ENCODE data around the gene TRIL.

The TRIL gene

DNA sequence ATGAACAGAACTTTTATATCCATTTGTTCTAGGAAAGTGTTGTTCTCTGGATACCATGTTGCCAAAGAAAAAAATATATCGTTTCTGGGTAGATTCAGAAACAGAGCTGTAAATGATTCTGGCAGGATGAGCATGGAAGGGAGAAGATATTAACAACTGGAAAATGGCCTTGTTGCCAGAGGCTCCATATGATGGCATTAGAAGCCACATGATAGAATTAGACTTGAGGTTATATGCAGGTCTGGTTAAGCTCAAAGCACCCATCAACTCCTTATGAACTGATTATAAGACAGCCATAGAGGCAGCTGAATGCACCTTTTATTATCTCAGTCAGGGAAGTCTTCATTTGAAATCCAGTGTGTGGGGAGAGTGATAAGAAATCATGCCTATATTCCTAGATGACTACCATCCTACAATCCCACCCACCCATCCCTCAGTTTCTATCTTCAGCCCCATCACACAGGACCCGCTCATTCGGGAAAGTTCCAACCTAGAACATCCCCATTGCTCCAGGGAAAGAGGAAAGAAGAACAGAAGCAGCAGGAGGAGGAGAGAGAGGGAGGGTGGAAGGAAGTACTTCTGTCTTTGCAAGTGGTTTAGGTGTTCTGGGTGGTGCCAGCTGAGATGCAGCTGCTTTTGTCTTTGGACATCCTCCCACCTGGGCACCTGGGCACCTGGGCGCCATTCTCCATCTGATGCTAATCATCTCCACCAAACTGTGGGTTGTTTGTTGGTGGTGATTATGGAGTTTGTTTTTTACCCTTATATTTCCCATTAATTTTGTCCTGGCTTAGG is 25.5 kb upstream of the TRIL start:
- DNase-seq = no peak

- no peak for DNase-seq
These were observed 23.0 kb upstream of the TRIL start for GRCh38 chr7:28981161-28981465.

DNA sequence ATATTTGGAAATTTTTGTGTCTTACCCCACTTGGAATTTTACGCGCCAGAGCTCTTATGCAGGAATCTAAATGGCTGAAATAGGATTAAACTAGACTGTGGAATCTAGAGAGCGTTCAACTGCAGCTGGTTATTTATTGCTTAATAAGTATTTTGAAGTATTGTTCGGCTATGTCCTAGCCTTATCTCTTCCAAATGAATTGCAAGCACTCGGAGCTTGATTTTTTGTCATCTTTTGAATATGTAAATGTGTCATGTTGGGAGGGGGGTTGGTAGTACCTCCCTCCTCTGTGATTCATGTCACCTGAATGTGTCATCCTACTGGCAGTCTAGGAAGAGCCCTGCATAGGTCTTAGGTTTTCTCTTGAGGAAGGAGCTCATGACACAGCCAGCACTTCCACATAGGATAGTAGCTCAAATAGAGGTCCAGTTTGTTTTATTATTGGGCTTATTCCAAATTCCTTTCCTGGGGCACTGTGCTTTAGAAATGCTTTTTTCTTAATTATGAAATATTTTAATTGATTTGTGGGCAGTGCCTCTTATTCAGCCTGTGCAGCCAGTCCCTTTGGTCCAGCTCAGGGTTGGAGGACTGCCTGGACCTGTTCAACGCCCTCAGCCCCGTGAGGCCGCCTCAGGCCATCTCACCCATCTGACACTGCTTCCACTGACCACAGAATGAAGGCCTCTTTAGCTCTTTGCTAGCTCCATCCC is 22.5 kb upstream of the TRIL start:
- no peak for DNase-seq

DNA sequence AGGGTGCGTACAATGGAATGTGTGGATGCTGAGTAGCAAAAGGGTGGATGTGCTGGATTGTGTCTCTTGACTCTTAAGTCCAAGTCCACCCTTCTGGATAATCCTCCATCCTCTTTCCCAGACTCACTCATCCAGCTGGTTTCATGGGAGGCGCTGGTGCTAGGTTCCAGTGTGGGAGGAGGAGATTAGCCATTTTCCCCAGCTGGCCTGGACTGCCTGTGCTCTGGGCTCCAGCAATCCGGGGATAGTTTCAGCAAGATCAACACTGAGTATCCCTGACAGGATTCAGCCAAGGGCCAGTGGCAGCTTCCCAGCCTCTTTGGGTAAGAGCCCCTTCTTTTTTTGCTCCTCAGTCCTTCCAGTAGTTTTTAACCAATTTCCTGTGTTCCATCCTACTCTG is 21.6 kb upstream of the TRIL start:
- no peak for DNase-seq

DNA sequence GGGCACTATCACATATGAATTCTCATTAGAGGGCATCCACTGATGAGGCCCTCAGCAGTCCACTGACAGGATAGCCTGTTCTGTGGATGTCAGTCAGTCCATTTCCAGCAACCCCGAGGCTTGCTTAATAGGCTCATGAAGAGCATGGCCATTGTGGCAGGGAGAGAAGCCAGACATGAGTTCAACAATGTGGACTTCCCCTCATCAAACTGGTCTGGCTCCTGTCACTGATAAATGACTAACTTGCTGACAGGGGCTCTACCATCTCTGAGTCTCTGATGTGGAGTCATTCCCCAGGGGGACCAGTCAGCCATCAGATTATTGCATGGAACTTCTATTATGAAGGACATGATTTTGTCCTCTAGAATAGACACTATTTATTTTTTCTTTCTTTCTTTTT is 19.8 kb upstream of the TRIL start:
- DNase-seq = no peak

DNA sequence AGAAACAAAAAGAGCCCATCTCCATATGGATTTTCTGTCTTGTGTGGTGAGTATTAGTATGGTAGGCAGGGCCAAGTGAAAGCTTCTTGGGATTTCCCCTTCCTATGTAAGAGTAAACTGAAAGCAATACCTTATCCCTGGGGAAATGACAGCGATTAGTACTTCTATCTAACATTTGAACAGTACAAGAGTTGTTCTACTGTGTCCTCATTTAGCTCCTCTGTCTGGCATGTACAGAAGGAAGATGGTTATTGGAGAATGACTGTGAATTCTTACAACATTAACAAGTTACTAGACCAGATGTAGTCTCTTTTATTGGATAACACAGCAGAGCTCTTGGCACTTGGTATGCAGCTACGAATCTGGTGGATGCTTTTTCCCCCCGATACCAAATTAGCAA is 17.9 kb upstream of the TRIL start:
- no peak for DNase-seq

- DNase-seq = no peak
These were observed 15.5 kb upstream of the TRIL start for GRCh38 chr7:28973591-28973990.

DNA sequence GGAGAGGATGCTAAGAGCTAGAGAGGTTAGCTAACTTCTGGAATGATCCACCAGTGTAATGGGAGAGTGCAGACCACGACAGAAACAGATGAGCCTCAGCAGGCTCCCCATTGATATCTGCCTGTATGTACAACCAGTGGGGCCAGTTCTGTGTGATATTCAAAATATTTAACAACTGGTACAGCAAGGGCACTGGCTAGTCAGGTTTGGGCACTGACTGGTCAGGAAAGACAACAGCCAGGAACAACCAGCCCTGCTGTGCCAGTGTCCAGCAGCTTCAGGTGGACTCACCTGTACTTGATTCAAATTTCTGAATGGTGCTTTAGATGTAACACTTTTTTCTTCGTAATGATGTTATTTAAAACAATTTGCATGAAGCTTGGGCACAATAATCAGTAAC is 5.9 kb upstream of the TRIL start:
- DNase-seq = no peak

- no peak for DNase-seq
These were observed 3.8 kb upstream of the TRIL start for GRCh38 chr7:28961972-28962371.

GRCh38 chr7:28960071-28960840 is 2.1 kb upstream of the TRIL start:
- no peak for DNase-seq

- no peak for DNase-seq
These were observed 834 bp upstream of the TRIL start for GRCh38 chr7:28958980-28959347.

GRCh38 chr7:28957751-28958234 is 337 bp downstream of the TRIL start:
- DNase-seq = no peak

DNA sequence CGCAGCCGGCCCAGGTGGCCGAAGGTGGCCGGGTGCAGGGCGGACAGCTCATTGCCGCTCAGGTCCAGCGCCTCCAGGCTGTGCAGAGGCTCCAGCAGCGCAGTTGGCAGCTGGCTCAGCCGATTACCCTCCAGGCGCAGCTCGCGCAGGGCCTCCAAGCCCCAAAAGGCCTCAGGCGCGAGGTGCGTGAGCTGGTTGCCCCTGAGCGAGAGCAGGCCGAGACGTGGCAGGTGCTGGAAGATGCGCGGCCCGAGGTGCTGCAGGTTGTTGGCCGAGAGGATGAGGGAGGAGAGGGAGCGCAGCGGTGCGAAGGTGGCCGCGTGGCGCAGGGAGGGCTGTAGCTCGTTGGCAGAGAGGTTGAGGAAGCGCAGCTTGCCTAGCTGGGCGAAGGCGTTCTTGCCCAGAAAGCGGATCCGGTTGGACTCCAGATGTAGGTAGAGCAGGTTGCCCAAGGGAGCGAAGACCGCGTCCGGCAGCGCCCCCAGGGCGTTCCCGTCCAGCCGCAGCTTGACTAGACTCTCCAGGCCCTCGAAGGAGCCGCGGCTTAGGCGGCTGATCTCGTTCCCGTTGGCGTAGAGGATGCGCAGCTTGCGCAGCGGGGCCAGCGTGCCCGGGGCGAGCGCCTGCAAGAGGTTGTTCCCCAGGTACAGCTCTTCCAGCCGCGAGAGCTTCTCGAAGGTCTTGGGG is 923 bp downstream of the TRIL start:
- peak; percentile 56 for DNase-seq

GRCh38 chr7:28956608-28957063 is 1.5 kb downstream of the TRIL start:
- DNase-seq = peak; percentile 57

GRCh38 chr7:28955718-28956607 is 2.2 kb downstream of the TRIL start:
- DNase-seq = peak; percentile 67

DNA sequence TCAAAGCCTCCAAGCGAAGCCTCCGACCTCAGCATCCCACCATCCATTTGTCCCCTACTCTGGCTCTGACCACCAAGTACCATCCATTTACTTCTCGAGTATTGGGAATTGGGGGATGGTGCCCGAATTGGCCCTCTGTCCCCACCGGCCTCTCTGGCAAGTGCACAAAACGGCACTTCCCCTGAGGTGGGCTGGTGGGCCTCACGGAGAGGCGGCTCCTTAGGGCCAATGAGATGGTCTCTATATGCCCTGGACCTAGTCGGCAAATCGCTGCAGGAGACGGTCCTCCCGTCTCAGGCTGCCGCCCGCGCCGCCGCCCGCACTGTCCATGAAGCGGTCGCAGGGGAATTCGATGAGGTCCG is 2.8 kb downstream of the TRIL start:
- no peak for DNase-seq

GRCh38 chr7:28954946-28955345 is 3.2 kb downstream of the TRIL start:
- DNase-seq = no peak

- DNase-seq = no peak
These were observed 3.7 kb downstream of the TRIL start for GRCh38 chr7:28954471-28954870.

GRCh38 chr7:28953633-28954032 is 4.5 kb downstream of the TRIL start:
- DNase-seq = no peak

DNA sequence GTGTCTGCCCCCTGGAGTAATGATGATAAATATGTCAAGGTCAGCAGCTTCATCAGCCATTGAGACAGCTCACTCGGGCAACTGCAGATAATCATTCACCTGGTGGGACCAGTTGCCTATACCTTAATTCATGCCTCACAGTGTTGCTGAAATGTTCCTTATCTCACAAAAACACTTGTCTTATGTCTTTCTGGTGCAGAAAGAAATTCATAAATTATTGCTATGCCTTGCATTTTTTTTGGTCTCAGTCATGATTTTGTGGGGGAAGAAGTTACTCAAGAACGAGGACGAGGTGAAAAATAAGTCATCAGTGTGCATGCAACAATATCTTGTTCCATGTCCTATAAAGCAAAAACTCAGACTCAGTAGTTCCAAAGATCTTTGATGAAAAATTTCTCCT is 16.0 kb downstream of the TRIL start:
- no peak for DNase-seq

DNA sequence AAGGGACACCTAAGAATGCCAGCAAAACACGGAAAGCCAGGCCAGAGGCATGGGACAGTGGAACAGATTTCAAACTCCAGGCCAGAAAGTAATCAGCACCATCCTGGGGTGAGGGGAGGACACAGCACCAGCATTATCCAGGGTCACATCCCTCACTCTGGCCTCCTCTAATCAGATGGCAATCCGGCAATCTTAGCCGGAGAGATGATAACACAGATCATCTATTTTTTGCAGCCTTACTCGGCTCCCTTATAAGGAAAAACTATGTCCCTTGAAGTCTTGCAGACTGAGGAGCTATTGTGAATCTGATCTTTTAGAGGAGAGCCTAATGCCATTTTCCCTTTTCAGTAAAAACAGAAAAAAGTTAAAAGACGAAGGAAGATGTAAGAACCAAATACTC is 16.5 kb downstream of the TRIL start:
- DNase-seq = no peak

GRCh38 chr7:28940741-28941384 is 17.3 kb downstream of the TRIL start:
- DNase-seq = no peak

All from activated CD8-positive, alpha-beta memory T cell treated with anti-CD3 and anti-CD28 coated beads, Interleukin-2, amount 50 U/mL, for 48 hours (primary cell).